Measurements from ENCODE around the gene XYLT1.
"Not testable (repeated sequence)": the region's sequence is repeated elsewhere in the genome, so short reads cannot be mapped to it uniquely, and the experiment has no call there.

Gene XYLT1

DNA sequence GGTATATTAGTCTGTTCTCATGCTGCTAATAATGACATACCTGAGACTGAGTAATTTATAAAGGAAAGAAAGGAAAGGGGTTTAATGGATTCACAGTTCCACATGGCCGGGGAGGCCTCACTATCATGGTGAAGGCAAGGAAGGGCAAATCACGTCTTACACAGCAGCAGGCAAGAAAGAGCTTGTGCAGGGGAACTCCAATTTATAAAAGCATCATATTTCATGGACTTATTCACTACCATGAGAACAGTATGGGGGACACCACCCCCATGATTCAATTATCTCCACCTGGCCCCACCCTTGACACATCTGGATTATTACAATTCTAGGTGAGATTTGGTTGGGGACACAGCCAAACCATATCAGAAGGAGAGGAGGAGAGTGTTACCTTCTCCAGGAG, 17.7 kb upstream of the XYLT1 start:
- no peak for DNase-seq

DNA sequence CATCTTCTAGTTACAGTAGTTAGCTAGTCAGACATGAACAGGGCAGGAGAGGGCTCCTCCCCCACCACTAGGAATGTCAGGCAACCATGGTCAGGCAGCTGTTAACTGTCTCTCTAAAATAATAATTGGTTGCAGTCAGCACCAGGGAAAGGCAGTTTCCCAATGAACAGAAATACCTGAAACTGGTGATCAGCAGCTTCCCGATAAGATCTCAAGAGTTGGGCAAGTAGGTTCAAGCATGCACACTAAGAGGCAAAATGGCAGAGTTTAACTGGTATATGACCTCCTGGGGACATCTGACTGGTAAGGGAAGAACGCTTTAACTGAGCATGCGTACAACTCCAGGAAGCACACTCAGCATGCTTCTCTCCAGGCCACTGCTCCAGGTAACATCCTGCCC, 12.6 kb upstream of the XYLT1 start:
- DNase-seq = no peak

DNA sequence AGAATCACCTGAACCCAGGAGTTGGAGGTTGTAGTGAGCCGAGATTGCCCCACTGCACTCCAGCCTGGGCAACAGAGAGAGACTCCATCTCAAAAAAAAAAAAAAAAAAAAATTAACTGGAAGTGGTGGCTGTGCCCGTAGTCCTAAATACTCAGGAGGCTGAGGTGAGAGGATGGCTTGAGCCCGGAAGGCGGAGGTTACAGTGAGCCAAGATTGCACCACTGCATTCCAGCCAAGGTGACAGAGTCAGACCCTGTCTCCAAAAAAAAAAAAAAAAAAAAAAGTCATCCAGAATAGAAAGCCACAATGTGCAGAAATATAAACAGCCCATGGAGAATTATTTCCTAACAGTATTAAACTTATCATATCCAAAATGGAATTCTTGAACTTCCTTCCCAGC, 11.6 kb upstream of the XYLT1 start:
- DNase-seq = not testable (repeated sequence)

DNA sequence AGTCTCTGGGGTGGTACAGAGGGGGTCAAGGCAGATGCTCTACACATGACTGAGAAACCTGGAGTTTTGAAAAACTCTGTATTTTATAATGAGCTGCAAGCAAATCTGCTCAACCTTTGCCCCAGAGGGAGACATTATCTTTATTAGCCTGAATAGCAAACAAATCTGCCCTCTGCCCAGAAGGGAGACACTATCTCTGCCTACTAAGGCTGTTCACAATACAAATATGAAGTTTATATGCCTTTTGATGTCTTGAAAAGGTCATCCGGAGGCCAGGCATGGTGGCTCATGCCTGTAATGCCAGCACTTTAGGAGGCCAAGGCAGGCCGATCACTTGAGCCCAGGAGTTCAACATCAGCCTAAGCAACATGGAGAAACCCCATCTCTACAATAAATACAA, 11.0 kb upstream of the XYLT1 start:
- no peak for DNase-seq

DNA sequence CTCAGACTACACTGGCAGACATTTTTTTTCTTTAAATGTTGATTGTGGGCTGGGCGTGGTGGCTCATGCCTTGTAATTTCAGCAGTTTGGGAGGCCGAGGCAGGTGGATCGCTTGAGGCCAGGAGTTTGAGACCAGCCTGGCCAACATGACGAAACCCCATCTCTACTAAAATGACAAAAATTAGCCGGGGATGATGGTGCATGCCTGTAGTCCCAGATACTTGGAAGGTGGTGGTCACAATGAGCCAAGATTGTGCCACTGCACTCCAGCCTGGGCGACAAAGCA, 6.4 kb upstream of the XYLT1 start:
- not testable (repeated sequence) for DNase-seq

DNA sequence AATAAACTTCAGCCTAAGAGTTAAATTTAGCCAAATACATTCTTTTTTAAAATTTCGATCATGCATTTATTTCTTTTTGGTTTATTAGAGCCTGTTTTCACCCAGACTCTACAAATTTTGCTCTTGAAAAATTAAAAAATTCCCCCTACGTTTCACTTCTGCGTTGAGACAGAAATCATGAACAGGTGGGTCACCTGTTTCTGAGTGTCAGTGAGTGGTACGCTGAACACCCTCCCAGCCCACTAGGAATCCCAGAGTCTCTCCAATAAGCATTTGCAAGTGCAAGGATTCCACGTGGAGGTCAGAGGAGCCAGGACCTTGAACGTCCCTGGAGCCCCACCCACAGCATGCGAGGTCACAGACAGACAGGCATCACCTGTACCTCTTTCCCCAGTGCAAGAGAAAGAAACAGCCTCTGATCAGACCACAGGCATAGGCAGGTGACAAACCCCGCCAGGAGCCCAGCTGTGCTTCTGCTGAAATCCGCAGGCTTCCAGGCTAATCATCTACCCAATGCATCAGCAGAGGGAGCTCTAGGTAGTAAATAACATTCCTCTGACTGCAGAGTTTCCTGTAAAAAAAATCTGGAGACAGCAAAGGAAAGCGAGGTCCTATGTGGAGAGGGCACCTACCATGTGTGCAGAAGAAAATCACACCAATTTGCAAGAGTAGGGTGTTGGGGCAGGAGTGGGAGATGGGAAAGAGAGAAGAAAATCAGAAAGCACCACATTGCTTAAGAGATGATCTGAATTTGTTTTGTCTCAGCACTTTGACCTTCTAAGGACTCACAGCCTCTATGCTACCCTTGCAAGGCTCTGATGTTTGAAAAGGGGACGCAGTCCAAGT, 5.9 kb upstream of the XYLT1 start:
- peak; percentile 45 for DNase-seq

DNA sequence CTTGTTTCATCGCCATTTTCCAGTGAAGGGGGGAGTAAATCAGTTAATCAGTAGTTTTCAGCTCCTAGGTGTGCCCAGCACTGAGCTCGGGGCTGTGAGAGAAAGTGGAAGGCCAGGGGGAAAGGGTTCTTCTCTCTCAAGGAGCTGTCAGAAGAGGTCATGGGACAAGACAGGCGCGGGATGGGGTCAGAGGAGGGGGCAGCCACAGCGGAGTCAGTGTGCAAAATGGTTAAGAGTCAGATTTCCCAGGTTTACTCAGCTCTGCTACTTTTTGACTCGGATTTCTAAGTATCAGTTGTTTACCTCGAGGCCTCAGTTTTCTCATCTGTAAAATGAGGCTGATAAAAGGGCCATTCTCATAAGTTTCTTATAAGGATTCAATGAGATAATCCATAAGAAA, 4.3 kb upstream of the XYLT1 start:
- DNase-seq = no peak

DNA sequence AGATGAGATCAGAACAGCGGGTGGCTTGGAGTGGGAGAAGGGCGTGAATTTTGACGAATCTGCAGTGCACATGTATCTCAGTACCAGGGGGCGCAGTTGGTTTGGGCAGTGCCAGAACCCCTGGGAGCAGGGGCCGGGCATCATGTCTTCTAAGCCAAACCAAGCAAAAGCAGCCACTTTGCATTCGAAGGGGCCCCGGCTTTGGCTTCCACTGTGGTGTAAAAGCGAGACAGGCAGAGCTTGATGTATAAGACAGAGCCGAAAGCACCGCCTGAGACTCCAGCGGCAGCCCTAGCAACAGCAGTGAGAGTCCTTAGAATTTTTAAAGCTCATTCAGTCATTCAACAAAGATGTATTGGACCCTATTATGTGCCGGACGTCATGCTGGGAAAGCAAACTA, 3.8 kb upstream of the XYLT1 start:
- peak; percentile 28 for DNase-seq

DNA sequence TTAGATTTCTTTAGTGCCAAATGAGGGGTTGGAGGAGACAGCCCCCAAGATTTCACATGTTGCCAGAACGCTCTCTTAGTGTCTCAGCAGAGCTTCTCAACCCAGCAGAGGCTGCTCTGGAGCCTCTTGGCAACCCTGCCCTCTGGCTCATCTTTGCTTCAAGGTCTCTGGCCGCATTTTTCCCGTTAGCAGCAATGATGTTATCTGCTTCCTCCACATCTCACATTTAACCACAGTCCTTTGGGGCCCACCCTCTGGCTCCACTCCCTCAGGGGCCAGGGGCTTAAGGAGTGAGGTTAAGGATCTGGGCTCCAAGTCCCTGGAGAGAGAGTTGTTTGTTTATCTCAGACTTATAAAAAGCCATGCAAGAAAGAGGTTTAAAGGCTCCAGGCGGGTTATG, 3.3 kb upstream of the XYLT1 start:
- peak; percentile 28 for DNase-seq

DNA sequence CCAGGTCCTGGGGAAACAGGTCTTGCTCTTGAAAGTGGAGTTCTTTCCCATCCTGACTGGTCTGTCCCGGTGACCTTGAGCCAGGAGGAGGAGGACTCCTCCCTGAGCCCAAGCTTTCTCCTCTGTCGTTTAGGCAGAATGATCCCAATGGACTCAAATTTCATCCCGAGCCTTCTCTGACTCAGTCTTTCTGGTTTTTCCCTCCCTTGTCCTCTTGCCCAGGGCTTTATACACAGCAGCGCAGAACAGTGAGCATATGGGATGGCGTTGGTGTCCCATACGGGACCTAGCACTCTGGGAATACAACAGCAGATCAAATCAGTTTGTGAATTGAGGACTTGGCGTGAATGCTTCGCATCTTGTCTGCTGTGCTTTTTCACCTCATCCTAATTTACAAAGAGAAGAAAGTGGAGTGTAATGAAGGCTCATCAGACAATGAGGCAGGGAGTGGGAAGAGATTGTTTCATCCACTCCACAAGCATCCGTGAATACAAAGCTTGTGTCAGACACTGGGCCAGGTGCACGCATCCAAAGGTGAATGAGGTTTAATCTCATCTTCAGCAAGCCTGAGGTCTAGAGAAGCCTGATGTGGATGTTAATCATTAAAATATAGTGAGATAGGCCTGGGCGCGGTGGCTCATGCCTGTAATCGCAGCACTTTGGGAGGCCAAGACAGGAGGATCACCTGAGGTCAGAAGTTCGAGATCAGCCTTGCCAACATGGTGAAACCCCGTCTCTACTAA, 1.1 kb upstream of the XYLT1 start:
- no peak for DNase-seq

DNA sequence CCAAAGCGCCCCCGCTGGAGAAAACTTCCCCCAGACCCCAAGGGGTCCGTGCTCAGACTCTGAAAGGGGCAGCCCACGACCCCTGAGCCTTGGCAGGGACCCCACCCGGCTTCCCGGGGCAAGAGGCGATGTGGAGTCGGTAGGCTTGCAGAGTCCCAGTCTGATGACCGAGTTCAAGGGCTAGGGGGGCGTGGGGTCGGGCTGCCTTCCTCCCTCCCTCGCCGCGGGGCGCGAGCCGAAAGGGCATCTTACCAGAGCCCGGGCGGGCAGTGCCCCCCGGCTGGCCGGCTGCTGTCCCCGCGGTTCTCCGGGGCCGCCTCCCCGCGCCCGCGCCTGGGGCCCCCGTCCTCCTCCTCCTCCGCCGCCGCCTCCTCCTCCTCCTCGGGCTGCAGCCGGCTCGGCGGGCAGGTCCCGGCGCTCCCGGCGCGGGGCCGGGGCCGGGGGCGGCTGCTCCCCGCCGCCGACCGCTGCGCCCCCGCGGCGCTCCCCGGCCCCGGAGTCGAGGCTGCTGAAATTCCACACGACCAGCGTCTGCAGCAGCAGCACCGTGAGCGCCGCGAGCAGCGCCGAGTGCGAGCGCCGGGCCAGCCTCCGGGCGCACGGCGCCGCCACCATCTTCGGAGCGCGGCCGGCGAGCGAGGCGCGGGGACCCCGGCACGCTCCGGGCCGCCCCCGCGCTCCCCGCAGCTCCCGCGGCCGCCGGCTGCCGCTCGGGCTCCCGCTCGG, 415 bp downstream of the XYLT1 start:
- DNase-seq = no peak

DNA sequence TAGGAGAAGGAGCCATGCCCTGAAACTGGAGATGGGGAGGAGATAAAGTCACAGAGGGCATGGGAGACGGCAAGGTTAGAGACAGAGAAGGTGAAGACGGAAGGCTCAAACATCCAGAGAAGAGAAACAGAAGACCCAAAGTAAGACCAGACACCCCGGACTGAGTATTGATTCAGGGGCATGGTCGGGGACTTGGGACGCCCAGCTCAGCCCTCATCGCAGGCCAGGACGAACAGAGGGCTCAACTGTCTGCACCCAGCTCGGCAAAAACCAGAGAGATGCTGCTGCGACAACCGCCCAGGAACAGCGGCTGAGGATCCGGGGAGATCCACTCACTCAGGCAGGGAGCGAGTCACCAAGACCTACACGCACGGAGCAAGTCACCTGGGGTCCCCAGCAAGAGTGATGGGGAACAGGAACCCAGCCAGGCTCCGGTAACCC, 999 bp downstream of the XYLT1 start:
- DNase-seq = peak; percentile 46

DNA sequence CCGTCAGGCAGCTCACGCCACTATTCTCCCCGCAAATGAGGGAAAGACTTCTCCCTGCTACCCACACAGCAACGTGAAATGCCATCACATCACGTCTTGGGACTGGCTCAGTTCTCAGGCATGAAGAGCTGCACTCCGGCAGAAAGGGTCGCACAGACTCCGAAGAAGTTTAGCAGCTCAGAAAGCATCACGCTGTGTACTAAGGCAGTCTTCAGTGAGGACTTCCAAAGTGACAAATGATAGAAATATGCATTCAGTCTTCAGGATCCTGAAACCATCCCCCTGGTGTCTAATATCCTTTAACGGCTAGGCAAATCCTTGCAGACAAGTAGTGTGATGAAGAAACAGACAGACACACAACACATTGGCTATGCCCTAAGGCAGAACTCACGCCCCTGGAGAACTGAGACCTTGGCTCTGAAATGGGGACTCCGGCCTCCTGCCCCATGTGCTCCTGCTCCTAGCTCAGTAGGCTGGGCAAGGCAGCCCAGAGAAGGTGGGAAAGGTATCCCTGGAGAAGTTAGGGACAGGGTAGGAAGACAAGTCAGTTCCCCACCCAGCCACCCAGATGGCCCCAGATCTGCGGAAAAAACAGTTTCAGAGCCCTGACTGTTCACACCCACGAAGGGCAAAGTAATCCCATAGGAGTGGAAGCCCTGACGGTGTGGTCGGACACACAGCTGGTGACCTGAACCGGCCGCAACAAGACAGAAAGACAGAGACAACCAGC, 1.6 kb downstream of the XYLT1 start:
- no peak for DNase-seq

DNA sequence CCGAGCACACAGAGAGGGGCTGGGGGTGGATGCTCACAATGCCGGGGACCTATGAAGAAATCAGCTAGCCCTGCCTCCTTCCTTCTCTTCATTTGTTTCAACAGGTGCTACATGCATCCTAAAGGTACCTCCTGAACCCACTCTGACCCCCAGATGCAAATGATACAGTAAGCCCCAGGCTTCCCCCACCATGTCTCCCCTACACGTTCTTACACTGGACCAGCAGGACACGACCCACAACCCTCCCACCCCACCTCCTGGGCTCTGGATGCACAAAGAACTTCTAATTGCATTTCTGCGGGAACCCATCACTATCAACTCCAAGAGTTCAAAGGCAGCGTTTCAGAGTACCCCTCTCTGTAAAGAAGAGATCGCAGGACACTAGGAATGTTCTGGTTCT, 2.1 kb downstream of the XYLT1 start:
- DNase-seq = no peak

DNA sequence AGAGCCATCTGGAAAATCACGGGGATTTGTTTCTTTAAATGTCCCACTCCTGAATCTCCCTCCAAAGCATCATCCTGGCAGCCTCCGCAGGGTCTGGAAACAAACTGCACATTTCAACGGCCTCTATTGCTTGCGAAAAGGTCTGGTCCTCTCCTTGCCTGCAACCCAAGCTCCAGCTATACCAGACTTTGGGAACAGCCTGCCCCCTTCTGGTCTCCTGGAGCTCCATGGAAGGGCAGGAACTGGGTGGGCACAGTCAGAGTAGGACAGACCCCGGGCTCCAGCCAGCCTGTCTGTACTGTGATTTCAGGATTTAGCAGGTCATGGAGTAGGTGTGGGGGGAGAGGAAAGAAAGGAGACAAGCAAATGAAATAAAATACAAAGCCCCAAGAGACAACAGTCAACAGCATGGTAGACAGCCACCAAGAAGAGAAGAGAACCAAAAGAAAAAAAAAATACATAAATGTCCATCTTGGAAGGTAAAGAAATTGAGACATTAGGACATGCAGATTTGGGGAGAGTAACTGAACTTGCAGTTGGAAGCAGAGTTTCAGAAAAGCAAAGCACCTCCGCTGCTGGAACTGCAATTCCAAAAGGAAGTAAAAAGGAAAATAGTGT, 2.7 kb downstream of the XYLT1 start:
- peak; percentile 89 for DNase-seq

DNA sequence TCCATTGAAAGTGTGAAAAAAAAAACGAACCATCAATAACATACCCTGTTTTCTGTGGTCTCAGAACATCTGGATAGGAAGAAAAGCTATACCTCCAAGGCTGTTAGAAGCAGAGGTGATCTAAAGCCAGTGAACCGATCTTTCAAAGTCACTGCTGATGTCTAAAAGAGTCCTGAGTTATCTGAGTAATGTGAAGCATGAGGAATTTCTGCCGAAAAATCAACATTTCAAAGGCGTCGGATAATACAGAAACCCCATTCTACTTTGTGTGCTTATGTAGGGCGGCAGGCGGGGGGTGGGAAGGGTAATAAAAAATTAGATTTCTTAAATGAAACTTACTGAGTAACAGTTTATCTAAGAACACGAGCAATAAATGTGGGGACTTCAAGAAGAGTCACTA, 3.9 kb downstream of the XYLT1 start:
- DNase-seq = no peak

DNA sequence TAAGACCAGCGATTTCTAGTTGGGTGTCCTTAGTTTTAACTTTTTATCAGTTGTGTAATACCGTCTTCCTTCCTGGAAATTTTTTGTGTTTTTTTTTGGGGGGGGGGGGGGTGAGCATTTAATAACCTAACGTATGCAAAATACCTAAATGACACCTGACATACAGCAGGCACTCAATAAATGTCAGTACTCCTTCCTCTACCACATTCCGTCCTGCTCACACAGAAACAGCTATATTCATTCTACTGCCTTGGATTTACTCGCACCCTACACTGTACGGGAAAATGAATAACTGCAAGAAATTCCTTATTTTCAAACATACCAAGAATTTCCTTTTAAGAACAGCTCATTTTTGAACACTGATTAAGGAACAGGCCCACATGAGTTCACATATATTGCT, 5.3 kb downstream of the XYLT1 start:
- no peak for DNase-seq

DNA sequence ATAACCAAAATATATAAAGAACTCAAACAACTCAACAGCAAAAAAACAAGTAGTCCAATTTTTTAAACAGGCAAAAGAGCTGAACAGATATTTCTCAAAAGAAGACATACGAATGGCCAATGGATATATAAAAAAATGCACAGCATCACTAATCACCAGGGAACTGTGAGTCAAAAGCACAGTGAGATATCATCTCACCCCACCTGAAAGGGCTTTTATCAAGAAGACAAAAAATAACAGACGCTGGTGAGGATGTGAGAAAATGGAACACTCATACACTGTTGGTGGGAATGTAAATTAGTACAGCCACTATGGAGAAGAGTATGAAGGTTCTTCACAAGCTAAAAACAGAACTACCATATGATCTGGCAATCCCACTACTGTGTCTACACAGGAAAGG, 7.4 kb downstream of the XYLT1 start:
- DNase-seq = no peak

DNA sequence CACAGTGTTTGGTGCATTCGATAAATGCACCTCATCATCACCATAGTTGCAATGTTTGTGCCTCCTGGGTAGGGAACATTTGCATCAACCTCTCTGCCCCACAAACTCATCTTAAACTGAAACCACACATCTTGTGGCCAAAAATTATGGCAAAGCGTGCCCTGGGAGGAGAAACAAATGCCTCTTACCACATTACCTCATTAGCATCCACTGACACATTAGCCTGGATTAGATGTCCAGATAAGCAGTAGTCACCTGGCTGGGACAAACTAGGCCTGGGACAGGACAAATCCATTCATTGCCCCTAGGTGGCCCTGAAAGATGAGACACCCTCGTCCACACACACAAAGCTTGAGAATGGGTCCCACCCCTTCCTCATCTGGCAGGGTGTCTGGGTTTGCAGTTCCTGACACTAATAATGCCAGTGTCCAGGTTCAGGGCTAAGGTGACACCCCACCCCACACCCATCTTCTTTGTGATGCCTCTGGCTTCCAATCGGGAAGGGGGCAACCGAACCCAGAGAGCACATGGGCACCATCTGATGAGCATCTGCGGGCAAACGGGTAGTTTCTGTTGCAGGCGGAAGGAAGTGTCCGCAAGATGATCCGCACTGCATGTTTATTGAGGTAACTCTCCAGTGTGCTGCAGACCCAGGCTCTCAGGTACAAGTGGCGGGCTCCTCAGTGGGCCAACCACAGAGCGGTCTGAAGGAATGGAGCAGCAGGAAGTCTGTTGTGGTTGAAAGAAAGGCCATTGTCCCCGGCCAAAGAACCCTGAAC, 8.6 kb downstream of the XYLT1 start:
- DNase-seq = no peak

DNA sequence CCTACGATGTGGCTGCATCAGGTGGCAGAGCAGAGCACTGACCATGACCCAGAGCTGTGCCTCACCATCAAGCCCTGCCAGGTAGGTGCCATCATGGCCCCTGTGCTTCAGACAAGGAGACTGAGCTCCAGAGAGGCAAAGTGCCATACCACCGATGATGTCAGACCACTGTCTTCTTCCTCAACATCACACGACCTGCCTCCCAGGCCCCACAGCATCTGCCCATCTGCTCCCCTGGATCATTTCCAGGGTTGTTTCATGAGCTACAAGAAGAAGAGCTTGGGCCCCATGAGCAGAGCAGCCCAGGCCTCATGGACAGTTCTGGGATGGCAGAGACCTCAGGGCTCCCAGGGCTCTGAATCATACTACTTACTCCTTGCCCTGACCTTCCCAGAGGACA, 9.9 kb downstream of the XYLT1 start:
- DNase-seq = no peak

DNA sequence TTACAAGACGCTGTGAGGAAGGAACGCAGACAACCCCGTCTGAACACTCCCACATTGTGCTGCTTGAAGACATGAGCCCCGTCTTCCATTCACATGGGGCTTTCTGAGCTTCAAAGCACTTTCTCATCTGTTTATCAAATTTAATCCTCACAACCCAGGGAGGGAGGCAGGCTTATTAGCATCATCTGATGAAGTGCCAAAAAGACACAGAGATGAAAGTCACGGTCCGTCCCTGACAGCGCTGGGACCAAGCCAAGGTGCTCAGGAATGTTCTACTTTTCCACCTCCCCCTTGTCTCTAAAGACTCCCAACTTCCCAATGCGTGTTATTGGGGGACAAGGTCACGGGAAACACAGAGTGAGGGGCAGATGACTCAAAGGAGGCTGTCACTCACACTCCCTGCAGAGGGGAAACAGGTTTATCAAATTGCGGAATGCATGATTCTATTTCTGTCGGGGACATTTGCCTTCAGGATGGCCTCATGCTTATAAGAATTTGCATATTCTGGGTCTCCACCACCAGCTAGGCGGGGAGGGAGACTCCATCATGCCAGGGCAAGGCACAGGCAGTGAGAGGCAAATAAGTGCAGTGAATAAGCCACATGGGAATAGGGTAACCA, 10.7 kb downstream of the XYLT1 start:
- no peak for DNase-seq

DNA sequence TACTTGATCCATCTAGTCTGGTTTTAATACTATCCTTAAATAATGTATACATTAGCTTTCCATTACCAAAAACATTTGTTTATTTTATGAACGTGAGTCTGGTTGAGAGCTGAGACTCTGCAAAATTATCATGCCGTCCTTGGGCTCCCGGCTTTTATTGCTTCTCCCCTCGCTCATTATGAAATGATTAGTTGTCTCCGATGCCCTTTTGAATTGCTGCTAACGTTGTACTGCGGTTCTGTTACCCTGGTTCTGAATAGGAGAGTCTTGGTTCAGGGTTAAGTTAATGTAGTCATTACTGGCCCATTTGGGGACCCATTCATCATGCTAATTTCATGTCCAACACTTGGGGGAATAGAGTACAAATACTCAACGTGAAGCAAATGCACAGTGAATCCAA, 12.8 kb downstream of the XYLT1 start:
- DNase-seq = no peak

Data from femur (tissue), 1 donor.